Activated T-cell treated with anti-CD3 and anti-CD28 coated beads, Interleukin-2, amount 50 U/mL, for 72 hours (primary cell): ENCODE data around the gene ARVCF. TPM values are rescaled to one million over a fixed set of nuclear protein-coding genes. Genes with fewer than 3 reads are reported as not detected.

Experiments used
- ATAC-seq, 2 donors: fragments of 150-1000 bp; cut with Tn5 transposase; replicated peaks in 1 of 2; 2 replicates each; pipeline ENCODE4 v1.10.0; 2021; ENCODE audit warnings: moderate library complexity in 2 of 2, mild to moderate bottlenecking in 1 of 2
- DNase-seq, 2 donors: peaks; one replicate each; pipeline ENCODE4 v3.0.0; 2021 to 2022; ENCODE audit warnings: mixed read lengths in 1 of 2
- H3K27ac Mint-ChIP-seq: one replicate; pipeline ENCODE4 v1.8.0; 2022; ENCODE audit warnings: mild to moderate bottlenecking, moderate library complexity, mixed read lengths
- H3K27me3 Mint-ChIP-seq: one replicate; pipeline ENCODE4 v1.8.0; 2022; ENCODE audit warnings: low read depth, mixed read lengths
- H3K36me3 Mint-ChIP-seq, 2 donors: one replicate each; pipeline ENCODE4 v1.8.0; 2022; ENCODE audit warnings: mixed read lengths in 2 of 2, mild to moderate bottlenecking in 1 of 2; ENCODE audit not compliant: insufficient read depth in 2 of 2
- H3K4me1 Mint-ChIP-seq: one replicate; pipeline ENCODE4 v1.8.0; 2022; ENCODE audit warnings: low read depth, mixed read lengths
- H3K4me3 Mint-ChIP-seq, 2 donors: one replicate each; pipeline ENCODE4 v1.8.0; 2022; ENCODE audit warnings: mild to moderate bottlenecking in 2 of 2, mixed read lengths in 2 of 2, moderate library complexity in 2 of 2
- H3K9me3 Mint-ChIP-seq, 2 donors: one replicate each; pipeline ENCODE4 v1.8.0; 2022; ENCODE audit warnings: mixed read lengths in 2 of 2
- total RNA-seq, 2 donors: library from RNA; stranded (reverse); gene quantifications; one replicate each; pipeline ENCODE4 v1.2.3, GENCODE V29; 2022

The ARVCF gene
- total RNA-seq, 2 donors from 2014 or later = 1.7 to 5.5 TPM

DNA sequence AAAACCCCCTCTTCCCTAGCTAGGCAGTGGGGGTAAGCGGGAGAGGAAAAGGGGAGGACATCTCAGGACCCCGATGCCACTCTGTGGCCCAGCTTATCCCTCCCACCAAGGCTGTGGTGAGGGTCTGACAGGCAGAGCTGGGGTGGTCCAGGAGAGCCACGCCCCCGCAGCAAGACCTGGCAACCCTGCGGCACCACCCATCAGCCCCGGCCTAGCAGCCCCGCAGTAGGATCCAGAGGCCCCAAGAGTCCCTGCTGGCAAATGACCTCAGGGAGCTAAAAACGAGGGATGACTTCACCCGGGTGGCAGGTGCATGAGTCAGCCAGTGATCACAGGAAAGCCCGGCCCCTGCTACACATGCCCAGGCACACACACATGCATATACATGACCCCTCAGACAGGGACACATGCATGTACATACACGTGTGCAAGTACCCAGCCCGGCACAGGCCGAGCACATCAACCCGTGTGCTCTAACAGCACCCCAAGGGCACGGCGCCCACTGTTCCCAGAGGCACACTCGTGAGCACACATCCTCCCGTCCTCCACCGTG, 32.3 kb downstream of the ARVCF start:
- Mint-ChIP-seq H3K36me3 (no peaks in the 10 kb centered on the region), H3K4me1 (no peaks in the 10 kb centered on the region), H3K4me3 (no peak overlapping the region), H3K27me3 (no peaks in the 10 kb centered on the region), H3K9me3 (no peaks in the 10 kb centered on the region), H3K27ac (no peak overlapping the region)
- ATAC-seq (peak; percentile 12 to 29), DNase-seq (peak in 1 of 2 donors; percentile 26)

DNA sequence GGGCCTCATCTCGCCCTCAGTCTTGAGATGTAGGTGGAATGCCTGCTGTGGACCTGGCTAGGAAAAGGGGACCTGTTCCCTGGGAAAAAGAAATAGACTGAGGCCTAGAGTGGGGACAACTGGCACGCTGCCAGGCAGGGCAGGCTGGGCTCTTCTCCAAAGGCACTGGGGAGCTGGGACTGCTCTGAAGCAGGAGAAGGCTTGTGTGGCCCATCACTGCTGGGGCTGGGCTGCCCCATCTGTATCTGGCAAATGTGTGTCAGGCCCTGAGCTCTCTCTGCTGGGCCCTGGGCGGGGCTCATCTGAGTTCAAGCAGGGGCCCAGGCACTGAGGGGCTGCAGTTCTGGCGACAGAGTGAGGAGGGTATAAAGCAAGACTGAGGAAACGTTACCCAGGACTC, 32.9 kb downstream of the ARVCF start:
- no peak overlapping the region for H3K27ac Mint-ChIP-seq
- no peak overlapping the region for H3K4me3 Mint-ChIP-seq
- no peaks in the 10 kb centered on the region for H3K27me3 Mint-ChIP-seq
- no peaks in the 10 kb centered on the region for H3K36me3 Mint-ChIP-seq
- no peaks in the 10 kb centered on the region for H3K4me1 Mint-ChIP-seq
- no peaks in the 10 kb centered on the region for H3K9me3 Mint-ChIP-seq
- no peak for ATAC-seq
- DNase-seq = no peak

GRCh38 chr22:19982991-19983578, 33.5 kb downstream of the ARVCF start:
- Mint-ChIP-seq H3K27ac (no peak overlapping the region), H3K9me3 (no peaks in the 10 kb centered on the region), H3K27me3 (no peaks in the 10 kb centered on the region), H3K4me3 (no peak overlapping the region), H3K36me3 (no peaks in the 10 kb centered on the region), H3K4me1 (no peaks in the 10 kb centered on the region)
- no peak for DNase-seq
- ATAC-seq = no peak

DNA sequence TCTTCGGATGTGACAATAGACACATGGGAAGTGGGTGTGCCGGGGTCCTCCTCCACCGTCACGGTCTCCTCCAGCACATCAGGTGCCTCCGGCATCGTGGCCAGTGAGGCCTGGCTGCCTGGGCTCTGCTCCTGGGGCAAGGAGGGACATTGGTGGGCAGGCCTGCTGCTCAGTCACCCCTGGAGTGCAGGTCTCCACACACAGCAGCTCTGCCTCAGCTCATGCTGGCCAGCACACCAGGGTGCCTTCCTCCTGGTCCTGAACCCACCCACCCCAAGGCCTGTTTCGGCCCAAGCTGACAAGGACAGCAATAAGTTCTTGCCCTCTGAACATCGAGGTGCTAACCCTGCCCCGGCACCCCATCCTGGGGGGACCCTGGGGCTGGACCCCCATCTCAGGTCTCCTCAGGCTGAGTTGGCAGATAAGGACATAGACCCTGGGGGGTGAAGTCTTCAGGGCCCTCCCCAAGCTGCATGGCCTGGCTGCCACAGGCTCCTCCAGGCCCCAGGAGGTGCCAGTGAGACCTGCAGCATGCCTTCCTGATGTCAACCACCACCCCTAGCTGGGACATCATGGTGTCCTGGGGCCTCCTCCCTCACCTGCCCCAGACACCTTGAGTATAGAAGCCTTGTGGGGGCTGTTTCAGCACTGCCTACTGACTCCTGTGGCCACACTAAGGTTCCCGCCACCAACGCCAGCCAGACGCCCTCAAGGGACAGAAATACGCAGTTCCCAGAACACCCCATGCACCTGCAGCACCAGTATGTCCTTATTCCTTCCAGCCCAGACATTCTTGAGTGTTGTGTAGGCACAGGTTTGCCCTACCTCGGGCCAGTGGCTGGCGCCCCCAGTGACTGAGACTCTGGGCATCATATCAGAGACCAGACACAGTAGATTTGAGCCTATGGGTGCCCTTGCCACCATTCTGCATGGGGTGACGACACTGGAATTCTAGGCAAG, 34.4 kb downstream of the ARVCF start:
- DNase-seq (no peak), ATAC-seq (no peak)
- Mint-ChIP-seq H3K36me3 (no peaks in the 10 kb centered on the region), H3K9me3 (no peaks in the 10 kb centered on the region), H3K27me3 (no peaks in the 10 kb centered on the region), H3K4me3 (no peak overlapping the region), H3K4me1 (no peaks in the 10 kb centered on the region), H3K27ac (no peak overlapping the region)

DNA sequence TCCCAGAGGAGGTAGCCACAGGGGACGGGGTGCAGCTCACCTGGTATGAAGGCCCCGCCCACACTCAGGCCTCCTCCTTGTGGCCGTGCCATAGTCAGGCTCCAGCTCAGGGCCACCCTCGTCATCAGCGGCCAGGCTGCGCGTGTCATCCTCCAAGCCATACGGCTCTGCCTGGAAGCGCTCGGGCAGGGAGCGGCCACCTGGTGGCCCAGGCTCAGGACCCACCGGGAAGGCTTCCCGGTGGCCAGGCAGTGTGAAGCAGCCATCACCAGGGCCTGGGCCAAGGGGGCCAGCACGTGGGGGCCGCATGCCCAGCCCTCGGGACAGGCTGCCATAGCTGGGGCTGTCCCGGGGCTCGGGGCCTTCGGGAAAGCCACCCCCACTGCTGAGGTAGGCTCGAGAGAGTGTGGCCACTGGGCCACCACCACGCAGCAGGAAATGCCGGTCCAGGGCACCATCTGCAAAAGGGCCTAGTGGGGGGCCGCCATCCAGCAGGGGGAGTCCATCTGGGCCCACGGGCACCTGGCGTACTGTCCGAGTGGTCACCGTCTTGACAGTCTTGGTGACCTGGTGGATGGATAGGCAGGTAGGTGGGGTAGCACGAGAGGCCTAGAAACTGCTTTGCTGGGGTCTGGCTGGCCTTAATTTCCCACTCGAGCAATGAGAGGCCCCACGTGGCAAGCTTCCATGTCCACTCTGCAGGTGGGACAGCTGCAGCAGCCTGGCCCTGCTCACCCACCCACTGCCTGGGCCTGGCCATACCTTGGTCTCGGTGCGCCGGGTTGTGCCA, 35.3 kb downstream of the ARVCF start:
- H3K27me3 Mint-ChIP-seq = no peaks in the 10 kb centered on the region
- no peaks in the 10 kb centered on the region for H3K9me3 Mint-ChIP-seq
- no peaks in the 10 kb centered on the region for H3K36me3 Mint-ChIP-seq

DNA sequence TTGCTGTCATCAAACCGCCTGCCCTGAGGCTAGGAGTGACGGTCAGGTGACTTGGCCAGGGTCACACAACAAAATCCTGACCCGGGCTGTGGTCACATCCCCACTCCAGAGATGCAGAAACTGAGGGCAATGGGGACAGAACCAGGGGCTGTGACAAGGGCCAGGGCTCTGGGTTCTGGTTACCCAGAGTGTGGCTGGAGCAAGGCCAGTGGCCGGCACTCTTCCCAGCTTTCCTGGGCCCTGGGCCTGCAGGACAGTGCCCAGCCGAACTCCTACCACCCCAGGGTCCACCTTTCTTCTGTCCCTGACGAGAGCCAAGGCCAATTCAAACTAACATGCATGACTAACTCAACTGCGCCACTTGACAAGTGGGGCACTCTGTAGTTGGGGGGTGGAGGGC, 35.9 kb downstream of the ARVCF start:
- H3K27me3 Mint-ChIP-seq = no peaks in the 10 kb centered on the region
- H3K4me1 Mint-ChIP-seq = no peaks in the 10 kb centered on the region
- H3K27ac Mint-ChIP-seq = no peak overlapping the region
- no peak overlapping the region for H3K4me3 Mint-ChIP-seq
- no peaks in the 10 kb centered on the region for H3K36me3 Mint-ChIP-seq
- H3K9me3 Mint-ChIP-seq = no peaks in the 10 kb centered on the region
- DNase-seq (no peak), ATAC-seq (no peak)

More for the DNA sequence above, 35.3 kb downstream of the ARVCF start:
- ATAC-seq (no peak), DNase-seq (no peak)
- H3K27ac Mint-ChIP-seq = no peak overlapping the region
- no peak overlapping the region for H3K4me3 Mint-ChIP-seq
- H3K4me1 Mint-ChIP-seq = no peaks in the 10 kb centered on the region

DNA sequence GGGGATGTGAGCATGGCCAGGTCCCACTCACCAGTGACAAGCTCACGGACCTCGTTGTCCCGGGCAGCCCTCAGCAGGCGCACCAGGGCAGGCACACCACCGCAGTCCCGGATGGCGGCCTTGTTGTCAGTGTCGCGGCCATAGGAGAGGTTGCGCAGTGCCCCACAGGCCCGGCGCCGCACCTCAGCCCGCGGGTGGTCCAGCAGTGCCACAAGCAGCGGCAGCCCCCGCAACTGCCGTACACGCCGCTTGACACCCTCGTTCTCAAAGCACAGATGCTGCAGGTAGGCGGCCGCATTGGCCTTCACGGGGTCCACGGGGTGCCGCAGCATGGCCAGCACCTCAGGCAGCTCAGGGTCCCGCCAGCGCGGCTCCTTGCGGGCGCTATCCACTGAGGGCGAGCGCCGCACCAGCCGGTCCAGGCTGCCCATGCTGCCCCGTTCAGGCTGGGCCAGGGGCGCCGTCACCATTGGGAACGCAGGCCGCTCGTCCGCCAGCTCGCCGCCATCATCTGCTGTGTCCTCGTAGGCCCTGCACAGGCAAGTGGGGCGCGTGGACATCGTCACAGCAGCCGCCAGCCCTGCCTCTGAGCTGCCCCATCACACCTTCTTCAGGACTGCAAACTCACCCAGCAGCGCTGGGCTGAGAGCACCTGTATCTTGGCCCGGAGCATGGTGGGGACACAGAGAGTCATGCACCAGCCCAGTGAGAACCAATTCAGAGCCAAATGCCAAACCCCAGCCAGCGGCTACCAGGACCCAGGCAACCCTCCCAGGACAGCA, 36.7 kb downstream of the ARVCF start:
- no peaks in the 10 kb centered on the region for H3K9me3 Mint-ChIP-seq

DNA sequence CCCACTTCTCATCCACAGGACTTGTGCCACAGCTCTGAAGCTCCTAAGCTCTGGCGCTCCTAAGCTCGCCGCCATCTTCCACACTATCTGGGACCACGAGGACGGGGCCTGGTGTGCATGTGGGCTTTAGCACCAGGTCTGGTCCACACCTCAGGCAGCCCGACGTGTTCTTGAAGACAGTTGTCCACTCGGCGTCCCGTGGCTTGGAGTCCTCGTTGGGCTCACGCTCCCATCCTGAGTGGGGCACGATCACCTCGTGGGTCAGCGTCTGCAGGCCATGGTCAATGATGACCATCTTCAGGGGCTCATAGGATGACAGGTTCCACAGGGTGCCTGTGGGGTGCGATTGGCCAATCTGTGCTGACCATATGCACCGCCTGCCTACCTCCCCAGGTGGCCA, 37.9 kb downstream of the ARVCF start:
- Mint-ChIP-seq H3K9me3 (no peaks in the 10 kb centered on the region), H3K4me3 (no peak overlapping the region), H3K27me3 (no peaks in the 10 kb centered on the region), H3K27ac (no peak overlapping the region), H3K36me3 (no peaks in the 10 kb centered on the region), H3K4me1 (peaks cover 11% of the 10 kb centered on the region)
- DNase-seq (no peak), ATAC-seq (no peak)

More for the DNA sequence above, 36.7 kb downstream of the ARVCF start:
- Mint-ChIP-seq H3K27me3 (no peaks in the 10 kb centered on the region), H3K4me3 (no peak overlapping the region), H3K36me3 (no peaks in the 10 kb centered on the region), H3K27ac (no peak overlapping the region), H3K4me1 (peaks cover 7% of the 10 kb centered on the region)
- ATAC-seq (no peak), DNase-seq (no peak)

GRCh38 chr22:19977296-19978243, 39.1 kb downstream of the ARVCF start:
- Mint-ChIP-seq H3K9me3 (no peaks in the 10 kb centered on the region), H3K27me3 (no peaks in the 10 kb centered on the region), H3K36me3 (no peaks in the 10 kb centered on the region), H3K4me3 (no peak overlapping the region), H3K27ac (no peak overlapping the region), H3K4me1 (peaks cover 11% of the 10 kb centered on the region)
- DNase-seq = no peak
- ATAC-seq = no peak

DNA sequence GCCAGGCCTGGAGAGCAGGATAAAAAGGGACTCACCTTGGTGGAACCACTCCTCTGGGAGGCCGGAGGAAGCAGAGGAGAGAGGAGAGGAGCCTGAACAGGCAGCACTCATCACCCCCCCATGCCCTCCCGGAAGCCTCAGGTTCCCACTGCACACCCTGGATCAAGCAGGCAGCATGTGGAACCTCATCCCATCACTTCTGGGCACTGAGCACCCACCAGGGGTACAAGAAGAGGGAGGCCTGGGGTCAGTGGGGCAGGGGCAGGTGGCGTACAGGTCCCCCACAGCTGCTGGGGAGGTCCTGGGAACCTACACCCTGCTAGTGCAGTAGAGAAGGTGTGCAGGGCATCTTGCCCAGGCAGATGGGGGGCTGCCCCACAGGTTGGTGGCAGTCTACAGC, 40.0 kb downstream of the ARVCF start:
- H3K4me3 Mint-ChIP-seq = no peak overlapping the region
- ATAC-seq (no peak), DNase-seq (no peak)
- H3K27me3 Mint-ChIP-seq = no peaks in the 10 kb centered on the region
- H3K9me3 Mint-ChIP-seq = no peaks in the 10 kb centered on the region
- peaks cover 11% of the 10 kb centered on the region for H3K4me1 Mint-ChIP-seq
- H3K36me3 Mint-ChIP-seq = no peaks in the 10 kb centered on the region
- H3K27ac Mint-ChIP-seq = no peak overlapping the region

GRCh38 chr22:19975707-19976035, 41.0 kb downstream of the ARVCF start:
- no peaks in the 10 kb centered on the region for H3K9me3 Mint-ChIP-seq
- no peak overlapping the region for H3K4me3 Mint-ChIP-seq
- peaks cover 11% of the 10 kb centered on the region for H3K4me1 Mint-ChIP-seq
- no peaks in the 10 kb centered on the region for H3K36me3 Mint-ChIP-seq
- DNase-seq = no peak
- H3K27ac Mint-ChIP-seq = no peak overlapping the region
- ATAC-seq = no peak
- H3K27me3 Mint-ChIP-seq = no peaks in the 10 kb centered on the region
